Measurements from ENCODE around the gene VSNL1.

Gene VSNL1

DNA sequence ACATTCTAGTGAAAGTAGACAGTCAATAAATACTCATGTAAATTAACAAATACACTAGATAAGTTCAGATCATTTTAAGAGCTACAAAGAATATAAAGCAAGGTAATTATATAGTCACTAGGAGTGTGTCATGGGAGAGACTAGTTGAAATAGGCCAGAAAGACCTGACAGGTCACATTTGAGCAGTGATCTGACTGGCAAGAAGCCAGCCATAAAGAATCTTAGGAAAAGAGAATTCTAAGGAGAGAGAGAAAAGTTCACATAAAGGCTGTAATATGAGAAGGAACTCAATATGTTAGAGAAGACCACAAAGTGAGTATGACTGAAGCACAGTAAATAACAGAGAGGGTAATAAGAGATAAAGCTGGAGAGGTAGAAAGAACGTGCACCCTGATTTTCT, 31.2 kb downstream of the VSNL1 start:
- H3K27ac ChIP-seq (ENCODE audit: low read depth, low read length): no peak overlapping the region
- no peaks in the 10 kb centered on the region for H4K20me1 ChIP-seq (ENCODE audit: low read depth, low read length)
- H3K4me3 ChIP-seq (ENCODE audit: insufficient read depth, low read length, poor library complexity, severe bottlenecking): no peak overlapping the region
- no peaks in the 10 kb centered on the region for H3K9me3 ChIP-seq (ENCODE audit: insufficient read depth, low read length)
- no peaks in the 10 kb centered on the region for H3K36me3 ChIP-seq (ENCODE audit: low read length)
- no peak overlapping the region for H3K9ac ChIP-seq (ENCODE audit: low read length)
- no peaks in the 10 kb centered on the region for H3K9me2 ChIP-seq (replicated peaks; ENCODE audit: insufficient read depth, low read length)
- H3F3A ChIP-seq (ENCODE audit: insufficient read depth): no peaks in the 10 kb centered on the region
- no peak for TF ChIP-seq EZH2phosphoT487 (conservative IDR thresholded peaks at IDR 0.05; ENCODE audit: low read length)
- TF ChIP-seq, protein P1, sequence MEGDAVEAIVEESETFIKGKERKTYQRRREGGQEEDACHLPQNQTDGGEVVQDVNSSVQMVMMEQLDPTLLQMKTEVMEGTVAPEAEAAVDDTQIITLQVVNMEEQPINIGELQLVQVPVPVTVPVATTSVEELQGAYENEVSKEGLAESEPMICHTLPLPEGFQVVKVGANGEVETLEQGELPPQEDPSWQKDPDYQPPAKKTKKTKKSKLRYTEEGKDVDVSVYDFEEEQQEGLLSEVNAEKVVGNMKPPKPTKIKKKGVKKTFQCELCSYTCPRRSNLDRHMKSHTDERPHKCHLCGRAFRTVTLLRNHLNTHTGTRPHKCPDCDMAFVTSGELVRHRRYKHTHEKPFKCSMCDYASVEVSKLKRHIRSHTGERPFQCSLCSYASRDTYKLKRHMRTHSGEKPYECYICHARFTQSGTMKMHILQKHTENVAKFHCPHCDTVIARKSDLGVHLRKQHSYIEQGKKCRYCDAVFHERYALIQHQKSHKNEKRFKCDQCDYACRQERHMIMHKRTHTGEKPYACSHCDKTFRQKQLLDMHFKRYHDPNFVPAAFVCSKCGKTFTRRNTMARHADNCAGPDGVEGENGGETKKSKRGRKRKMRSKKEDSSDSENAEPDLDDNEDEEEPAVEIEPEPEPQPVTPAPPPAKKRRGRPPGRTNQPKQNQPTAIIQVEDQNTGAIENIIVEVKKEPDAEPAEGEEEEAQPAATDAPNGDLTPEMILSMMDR (IDR thresholded peaks at IDR 0.05; ENCODE audit: insufficient read depth, low read length, poor library complexity, severe bottlenecking): no peak
- no peaks in the 10 kb centered on the region; the same call in 1 of the 2 replicates for H3K27me3 ChIP-seq (ENCODE audit: low read length)
- no peaks in the 10 kb centered on the region for H3K79me2 ChIP-seq (ENCODE audit: insufficient read depth, low read length)
- H2AFZ ChIP-seq (ENCODE audit: low read depth, low read length, severe bottlenecking): no peak overlapping the region
- H3K4me2 ChIP-seq (ENCODE audit: low read depth, low read length, poor library complexity, severe bottlenecking): no peak overlapping the region

DNA sequence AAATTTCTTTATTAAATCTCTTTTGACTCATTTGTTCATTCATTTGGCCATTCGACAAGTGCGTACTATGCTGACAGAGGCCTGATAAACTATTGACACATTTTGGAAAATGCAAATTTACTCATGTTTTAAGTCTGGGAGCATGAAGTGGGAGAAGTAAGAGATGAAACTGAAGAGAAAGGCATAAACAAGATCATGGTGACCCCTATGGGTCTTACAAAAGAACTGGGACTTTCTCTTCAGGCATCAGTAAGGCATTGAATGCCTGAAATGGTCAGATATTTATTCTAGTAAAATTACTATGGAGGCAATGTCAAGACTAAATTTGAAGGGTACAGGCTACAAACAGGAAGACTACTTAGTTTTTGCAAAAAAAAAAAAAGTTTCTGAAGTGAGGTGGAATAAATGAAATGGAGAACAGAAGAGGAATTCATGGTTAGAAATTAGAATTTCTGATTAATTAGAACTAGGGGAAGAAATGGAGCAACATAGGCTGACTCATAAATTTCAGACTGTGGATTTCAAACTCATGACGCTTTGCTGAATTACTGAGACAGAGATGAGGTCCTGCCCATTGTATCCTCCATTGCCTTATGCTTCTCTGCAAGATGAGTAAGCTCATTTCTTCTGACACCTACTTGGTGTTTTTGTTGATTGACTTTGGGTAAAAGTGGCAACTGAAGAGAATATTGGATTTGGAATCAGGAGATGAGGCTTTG, 32.7 kb downstream of the VSNL1 start:
- Histone ChIP-seq H3K9me2 (replicated peaks; ENCODE audit: insufficient read depth, low read length) (no peaks in the 10 kb centered on the region), H3K27ac (ENCODE audit: low read depth, low read length) (no peak overlapping the region), H3K4me3 (ENCODE audit: insufficient read depth, low read length, poor library complexity, severe bottlenecking) (no peak overlapping the region), H2AFZ (ENCODE audit: low read depth, low read length, severe bottlenecking) (no peak overlapping the region), H3F3A (ENCODE audit: insufficient read depth) (no peaks in the 10 kb centered on the region), H3K9me3 (ENCODE audit: insufficient read depth, low read length) (no peaks in the 10 kb centered on the region), H3K9ac (ENCODE audit: low read length) (no peak overlapping the region), H3K79me2 (ENCODE audit: insufficient read depth, low read length) (no peaks in the 10 kb centered on the region), H3K36me3 (ENCODE audit: low read length) (no peaks in the 10 kb centered on the region), H4K20me1 (ENCODE audit: low read depth, low read length) (no peaks in the 10 kb centered on the region), H3K4me2 (ENCODE audit: low read depth, low read length, poor library complexity, severe bottlenecking) (no peak overlapping the region), H3K27me3 (ENCODE audit: low read length) (no peaks in the 10 kb centered on the region; the same call in 1 of the 2 replicates)
- TF ChIP-seq, protein P1 (IDR thresholded peaks at IDR 0.05; ENCODE audit: insufficient read depth, low read length, poor library complexity, severe bottlenecking): no peak
- TF ChIP-seq EZH2phosphoT487 (conservative IDR thresholded peaks at IDR 0.05; ENCODE audit: low read length): no peak

DNA sequence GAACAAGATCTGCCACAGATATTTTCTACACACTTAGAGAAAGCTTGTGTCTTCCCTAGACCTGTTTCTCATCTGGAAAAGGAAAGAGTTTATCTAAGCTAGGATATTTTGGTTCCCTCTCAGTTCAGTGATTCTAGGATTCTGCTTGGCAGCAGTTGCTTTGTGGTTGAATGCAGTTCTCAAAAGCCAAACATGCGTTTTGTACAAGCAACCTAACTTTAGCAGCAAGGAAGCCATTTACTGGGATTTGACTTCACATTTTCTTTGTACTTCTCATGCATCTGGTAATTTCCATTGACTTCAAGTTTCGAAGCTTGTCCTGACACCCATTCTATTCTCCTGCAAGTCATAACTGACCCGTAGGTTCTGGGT, 33.3 kb downstream of the VSNL1 start:
- Histone ChIP-seq H3K36me3 (ENCODE audit: low read length) (no peaks in the 10 kb centered on the region), H3K79me2 (ENCODE audit: insufficient read depth, low read length) (no peaks in the 10 kb centered on the region), H3K4me2 (ENCODE audit: low read depth, low read length, poor library complexity, severe bottlenecking) (no peak overlapping the region), H4K20me1 (ENCODE audit: low read depth, low read length) (no peaks in the 10 kb centered on the region), H3K9ac (ENCODE audit: low read length) (no peak overlapping the region), H3K4me3 (ENCODE audit: insufficient read depth, low read length, poor library complexity, severe bottlenecking) (no peak overlapping the region), H3K9me3 (ENCODE audit: insufficient read depth, low read length) (no peaks in the 10 kb centered on the region), H3K9me2 (replicated peaks; ENCODE audit: insufficient read depth, low read length) (no peaks in the 10 kb centered on the region), H3K27me3 (ENCODE audit: low read length) (no peaks in the 10 kb centered on the region; the same call in 1 of the 2 replicates), H3F3A (ENCODE audit: insufficient read depth) (no peaks in the 10 kb centered on the region), H3K27ac (ENCODE audit: low read depth, low read length) (no peak overlapping the region), H2AFZ (ENCODE audit: low read depth, low read length, severe bottlenecking) (no peak overlapping the region)
- TF ChIP-seq EZH2phosphoT487 (conservative IDR thresholded peaks at IDR 0.05; ENCODE audit: low read length): no peak
- TF ChIP-seq, protein P1 (IDR thresholded peaks at IDR 0.05; ENCODE audit: insufficient read depth, low read length, poor library complexity, severe bottlenecking): no peak
